ENCODE data around the gene ARHGAP19.
A peak's percentile ranks its signal among the peaks of the same experiment; 100 is the strongest.
"Not testable (repeated sequence)": the region's sequence is repeated elsewhere in the genome, so short reads cannot be mapped to it uniquely, and the experiment has no call there.

ARHGAP19 gene

DNA sequence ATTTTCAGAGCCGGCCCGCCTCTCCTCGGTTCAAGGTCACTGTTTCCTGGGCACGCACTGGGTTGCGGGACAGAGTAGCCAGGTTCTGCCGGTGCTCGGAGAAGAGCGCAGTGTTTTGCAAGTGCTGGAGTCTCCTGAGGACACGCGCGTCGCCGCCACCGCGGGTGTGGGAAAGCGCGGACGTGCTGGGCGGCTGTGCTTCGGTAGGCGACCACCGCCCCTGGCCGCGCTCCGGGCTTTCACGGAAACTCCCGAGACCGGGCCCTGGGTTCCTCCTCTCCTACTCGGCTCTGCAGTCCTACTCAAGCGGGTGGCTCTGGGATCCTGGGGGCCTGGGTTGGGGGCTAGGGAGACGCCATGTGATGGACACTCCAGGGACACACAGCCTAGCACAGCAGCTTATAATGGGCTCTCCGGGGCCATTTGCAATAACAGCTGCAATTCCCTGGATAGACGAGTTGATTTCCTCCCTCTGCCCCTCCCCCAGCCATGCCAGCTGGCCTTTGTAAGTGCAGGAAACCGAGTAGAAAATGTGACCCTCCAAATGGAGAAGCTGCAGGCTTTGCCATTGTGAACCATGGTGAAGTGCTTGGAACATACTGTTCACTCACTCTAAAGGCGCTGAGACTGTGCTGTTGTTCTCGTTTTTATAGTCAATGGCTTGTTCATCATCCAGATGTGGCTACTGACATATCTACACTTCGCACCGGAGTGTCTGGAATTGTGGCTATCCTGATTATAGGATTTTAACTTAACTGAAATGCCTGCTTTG, 28.8 kb upstream of the ARHGAP19 start:
- DNase-seq (ENCODE audit: low read depth in 2 of 3, low spot score in 2 of 3): no peak

DNA sequence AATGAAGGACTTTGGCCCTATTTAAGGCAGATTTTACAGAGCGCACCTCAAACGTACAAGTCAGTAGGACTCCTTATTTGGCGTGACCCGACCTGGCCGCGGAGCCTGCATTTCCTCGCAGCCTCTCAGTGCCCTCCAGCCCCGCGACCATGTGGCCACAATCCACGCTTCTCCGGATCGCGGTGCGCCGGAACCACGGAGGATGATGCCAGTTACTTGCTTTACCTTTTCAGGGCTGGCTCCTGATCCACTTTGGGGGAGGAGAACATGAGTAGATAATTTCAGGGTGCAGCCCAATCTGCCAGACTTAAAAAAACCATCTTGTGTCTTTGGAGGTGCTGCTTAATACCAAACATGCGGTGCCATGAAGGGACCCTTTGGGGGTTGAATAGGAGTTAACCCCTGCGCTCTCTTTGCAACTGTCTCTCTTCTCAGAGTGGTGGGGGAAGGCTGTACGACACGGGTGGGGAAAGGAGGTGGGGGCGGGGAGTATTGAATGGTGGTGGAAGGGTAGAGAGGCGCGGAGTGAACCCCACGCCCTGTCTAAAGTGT, 28.1 kb upstream of the ARHGAP19 start:
- DNase-seq (ENCODE audit: low read depth in 2 of 3, low spot score in 2 of 3): peak in 1 of 3 experiments; percentile 19

DNA sequence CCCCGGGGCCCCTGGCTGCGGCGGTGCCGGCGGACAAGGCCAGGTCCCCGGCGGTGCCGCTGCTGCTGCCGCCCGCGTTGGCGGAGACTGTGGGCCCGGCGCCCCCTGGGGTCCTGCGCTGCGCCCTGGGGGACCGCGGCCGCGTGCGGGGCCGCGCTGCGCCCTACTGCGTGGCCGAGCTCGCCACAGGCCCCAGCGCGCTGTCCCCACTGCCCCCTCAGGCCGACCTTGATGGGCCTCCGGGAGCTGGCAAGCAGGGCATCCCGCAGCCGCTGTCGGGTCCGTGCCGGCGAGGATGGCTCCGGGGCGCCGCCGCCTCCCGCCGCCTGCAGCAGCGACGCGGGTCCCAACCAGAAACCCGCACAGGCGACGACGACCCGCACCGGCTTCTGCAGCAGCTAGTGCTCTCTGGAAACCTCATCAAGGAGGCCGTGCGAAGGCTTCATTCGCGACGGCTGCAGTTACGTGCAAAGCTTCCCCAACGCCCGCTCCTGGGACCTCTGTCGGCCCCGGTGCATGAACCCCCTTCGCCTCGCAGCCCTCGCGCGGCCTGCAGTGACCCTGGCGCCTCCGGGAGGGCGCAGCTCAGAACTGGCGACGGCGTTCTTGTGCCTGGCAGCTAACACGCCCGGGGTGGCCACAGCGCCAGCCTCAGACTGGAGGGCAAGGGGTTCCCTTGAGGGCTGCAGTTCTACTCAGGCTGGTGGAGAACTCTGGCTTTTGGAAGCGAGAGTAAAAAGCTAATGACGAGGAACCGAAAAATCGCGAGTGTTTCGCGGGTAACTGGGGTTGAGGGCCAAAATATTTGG, 27.4 kb upstream of the ARHGAP19 start:
- DNase-seq (ENCODE audit: low read depth in 2 of 3, low spot score in 2 of 3): peak in 2 of 3 experiments; percentile 45 to 50

DNA sequence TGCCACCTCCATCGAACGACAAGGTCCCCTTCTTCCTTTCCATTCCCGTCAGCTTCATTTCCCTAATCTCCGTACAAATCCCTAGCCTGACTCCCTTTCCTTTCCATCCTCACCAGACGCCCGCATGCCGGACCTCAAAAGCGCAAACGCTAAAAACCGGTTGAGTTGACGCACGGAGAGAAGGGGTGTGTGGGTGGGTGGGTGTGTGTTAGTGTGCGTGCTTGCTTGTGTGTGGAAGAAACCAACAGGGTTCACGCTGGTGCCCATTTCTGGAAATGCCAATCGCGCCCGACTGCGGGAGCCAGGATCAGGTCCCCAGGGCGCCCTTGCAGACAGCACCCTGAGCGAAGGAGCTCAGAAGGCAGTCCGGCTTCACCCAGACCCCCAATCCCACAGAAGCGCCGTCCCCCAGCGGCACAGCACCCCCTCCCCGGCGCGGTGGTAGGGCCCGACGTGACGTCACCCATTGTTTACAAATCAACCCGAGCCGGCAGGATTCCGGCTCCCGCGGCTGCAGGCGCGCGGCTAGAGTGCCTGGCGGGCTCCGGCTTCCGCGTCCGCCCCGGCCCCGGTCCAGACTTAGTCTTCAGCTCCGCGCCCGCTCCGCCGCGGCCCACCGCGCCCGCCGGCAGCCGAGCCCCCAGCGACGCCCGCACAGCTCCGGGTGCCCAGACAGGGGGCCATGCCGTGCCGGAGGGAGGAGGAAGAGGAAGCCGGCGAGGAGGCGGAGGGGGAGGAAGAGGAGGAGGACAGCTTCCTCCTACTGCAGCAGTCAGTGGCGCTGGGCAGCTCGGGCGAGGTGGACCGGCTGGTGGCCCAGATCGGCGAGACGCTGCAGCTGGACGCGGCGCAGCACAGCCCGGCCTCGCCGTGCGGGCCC, 26.6 kb upstream of the ARHGAP19 start, which contains the start of gene FRAT1:
Gene FRAT1 (plus strand): TSS at position 500 of the 880 bp plus-strand sequence. CDS start 183 bp downstream, at position 683.
- peak; percentile 71 to 96 (median 76) for DNase-seq (ENCODE audit: low read depth in 2 of 3, low spot score in 2 of 3)

DNA sequence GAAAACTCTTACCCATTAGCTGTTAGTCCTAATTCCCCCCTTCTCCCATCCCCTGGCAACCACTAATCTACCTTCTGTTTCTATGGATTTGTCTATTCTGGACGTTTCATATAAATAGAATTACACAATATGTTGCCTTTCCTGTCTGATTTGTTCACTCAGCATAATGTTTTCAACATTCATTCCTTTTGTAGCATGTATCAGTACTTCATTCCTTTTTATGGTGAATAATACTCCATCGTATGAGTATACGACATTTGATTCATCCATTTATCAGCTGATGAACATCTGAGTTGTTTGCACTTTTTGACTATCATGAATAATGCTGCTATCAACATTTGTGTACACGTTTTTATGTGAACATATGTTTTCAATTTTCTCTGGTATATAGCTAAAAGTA, 22.2 kb upstream of the ARHGAP19 start:
- DNase-seq (ENCODE audit: low read depth in 2 of 3, low spot score in 2 of 3): no peak

DNA sequence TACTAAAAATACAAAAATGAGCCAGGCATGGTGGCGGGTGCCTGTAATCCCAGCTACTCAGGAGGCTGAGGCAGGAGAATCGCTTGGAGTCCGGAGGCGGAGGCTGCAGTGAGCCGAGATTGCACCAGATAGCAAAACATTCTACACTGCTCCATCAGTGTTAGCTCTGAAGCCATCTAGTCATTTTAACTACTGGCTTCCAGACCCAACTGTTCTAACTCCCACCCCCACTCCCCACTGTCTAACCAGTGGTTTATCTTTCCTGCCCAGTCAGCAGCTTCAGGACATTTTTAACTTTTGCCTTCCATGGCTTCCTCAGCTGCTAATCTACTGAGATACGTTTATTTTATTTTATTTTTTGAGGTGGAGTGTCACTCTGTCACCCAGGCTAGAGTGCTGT, 20.5 kb upstream of the ARHGAP19 start:
- DNase-seq (ENCODE audit: low read depth in 2 of 3, low spot score in 2 of 3): no peak

DNA sequence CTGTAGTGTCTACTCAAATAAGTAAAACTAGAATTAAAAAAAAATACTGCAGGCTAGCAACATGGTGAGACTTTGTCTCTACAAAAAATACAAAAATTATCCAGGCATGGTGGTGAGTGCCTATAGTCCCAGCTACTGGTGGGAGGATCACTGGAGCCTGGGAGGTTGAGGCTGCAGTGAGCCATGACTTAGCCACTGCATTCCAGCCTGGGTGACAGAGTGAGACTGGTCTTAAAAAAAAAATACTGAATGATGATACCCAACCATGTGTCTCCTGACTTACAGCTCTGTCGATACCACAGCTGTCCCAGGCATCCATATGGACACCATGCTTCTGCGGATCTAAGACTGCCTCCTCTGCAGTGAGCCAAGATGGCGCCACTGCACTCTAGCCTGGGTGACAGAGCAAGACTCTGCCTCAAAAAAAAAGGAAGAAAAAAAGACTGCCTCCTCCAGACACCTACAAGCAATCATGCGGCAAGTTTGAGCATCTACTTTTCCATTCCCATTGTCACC, 18.7 kb upstream of the ARHGAP19 start:
- DNase-seq (ENCODE audit: low read depth in 2 of 3, low spot score in 2 of 3): no peak

DNA sequence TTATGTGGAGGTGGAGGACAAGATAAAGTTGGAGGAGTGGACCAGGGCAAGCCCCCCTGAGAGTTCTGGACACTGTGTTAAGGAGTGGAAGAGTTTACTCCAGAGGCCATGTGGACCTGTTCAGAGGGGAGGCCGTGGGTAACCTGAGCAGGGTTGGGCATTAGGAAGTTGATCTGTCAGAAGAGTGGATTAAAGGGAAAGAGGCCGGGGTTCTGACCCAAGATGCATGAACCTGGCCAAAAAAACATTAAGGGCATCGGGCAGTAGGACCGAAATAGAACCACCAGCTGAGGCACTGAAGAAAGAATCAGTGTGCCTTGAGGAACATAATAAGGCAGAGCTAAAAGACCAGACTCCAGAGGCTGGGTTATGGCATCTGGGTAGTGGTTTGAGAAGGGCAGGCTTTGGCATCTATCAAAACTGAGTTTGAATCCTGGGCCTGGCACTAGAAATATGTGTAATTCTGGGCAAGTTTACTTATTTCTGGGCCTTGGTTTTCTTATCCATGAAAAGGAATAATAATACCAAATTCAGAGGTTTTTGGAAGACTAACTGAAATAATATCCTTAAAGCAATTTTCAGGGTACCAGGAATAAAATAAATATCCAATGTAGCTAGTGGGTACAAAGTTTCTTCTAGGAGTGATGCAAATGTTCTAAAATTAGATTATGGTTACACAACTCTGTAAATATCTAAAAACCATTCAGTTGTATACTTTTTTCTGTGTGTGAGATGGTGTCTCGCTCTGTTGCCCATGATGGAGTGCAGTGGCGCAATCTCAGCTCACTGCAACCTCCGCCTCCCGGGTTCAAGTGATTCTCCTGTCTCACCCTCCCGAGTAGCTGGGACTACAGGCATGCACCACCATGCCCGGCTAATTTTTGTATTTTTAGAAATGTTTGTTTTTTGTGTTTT, 15.7 kb upstream of the ARHGAP19 start:
- no peak for DNase-seq (ENCODE audit: low read depth in 2 of 3, low spot score in 2 of 3)

DNA sequence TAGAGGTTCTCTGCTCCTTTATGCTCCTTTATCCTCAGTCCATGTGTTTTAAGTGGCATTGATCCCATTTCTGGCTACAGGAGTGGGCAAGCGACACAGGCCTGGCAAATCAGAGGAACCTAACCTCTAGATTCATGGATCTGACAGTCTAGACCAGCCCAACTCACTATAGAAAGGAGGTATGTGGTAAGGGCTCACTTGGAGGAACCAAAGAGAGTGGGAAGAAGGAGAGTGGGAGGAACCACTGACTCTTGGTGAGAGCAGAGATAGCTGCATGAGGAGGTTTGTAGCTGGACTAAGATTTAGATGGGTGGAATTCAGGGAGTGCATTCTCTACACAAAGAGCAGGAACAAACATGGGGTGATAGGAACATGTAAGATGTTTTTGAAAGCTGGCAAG, 15.0 kb upstream of the ARHGAP19 start:
- no peak for DNase-seq (ENCODE audit: low read depth in 2 of 3, low spot score in 2 of 3)

DNA sequence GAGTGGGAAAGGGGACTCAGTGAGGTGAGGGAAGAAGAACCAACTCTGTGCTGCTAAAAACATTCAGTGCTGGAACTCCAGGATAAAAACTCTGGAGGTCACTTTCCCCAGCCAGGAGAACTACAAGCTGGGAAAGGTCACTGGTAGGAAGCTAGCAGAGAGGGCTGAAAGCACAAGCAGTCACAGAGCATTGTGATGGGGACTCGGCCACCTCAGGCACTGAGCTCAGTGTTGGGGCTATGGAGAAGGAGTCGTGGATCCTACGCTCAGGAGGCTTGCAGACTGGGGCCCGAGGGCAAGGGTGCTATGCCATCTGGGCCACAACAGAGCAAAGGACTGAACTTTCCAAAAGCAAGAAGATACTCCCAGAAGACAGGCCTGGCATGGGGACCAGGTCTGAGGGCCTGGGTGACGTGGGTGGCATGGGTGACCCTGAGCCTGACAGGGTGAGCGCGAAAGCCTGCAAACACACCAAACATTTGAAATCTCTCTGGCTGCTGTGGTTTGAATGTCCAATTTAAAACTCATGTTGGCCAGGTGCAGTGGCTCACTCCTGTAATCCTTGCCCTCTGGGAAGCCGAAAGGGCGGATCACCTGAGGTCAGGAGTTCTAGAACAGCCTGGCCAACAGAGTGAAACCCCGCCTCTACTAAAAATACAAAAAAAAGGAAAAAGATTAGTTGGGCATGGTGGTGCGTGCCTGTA, 9.8 kb upstream of the ARHGAP19 start:
- no peak for DNase-seq (ENCODE audit: low read depth in 2 of 3, low spot score in 2 of 3)

DNA sequence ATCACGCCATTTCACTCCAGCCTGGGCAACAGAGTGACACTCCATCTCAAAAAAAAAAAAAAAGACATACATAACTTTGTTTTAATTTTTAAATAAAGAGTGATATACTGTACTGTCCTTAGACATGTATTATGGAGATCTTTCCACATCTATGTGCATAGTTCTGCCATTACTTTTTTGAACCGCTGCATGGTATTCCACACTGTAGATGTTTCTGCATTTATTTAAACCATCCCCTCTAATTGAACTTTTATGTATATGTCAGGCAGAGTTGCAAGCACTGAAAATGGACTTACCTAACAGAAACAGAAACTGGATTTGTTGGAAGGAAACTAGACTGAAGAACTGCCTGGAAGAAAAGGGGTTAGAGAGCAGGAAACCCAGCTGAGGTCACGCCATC, 8.5 kb upstream of the ARHGAP19 start:
- no peak for DNase-seq (ENCODE audit: low read depth in 2 of 3, low spot score in 2 of 3)

DNA sequence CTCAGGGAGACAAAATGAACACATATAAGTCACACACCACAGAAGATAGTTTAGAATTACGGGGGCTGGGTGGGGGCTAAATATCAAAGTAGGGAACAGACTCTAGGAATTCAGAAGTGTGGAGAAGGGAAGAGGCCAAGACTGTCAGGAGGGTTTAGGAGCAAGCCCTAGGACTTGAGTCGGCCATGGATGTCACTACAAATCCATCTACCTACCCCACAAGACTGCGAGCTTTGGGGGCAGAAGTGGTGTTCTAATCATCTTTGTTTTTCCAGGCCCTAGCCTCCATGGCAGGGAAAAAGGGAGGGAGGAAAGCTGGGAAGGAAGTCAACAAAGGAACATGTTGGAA, 5.8 kb upstream of the ARHGAP19 start:
- no peak for DNase-seq (ENCODE audit: low read depth in 2 of 3, low spot score in 2 of 3)

DNA sequence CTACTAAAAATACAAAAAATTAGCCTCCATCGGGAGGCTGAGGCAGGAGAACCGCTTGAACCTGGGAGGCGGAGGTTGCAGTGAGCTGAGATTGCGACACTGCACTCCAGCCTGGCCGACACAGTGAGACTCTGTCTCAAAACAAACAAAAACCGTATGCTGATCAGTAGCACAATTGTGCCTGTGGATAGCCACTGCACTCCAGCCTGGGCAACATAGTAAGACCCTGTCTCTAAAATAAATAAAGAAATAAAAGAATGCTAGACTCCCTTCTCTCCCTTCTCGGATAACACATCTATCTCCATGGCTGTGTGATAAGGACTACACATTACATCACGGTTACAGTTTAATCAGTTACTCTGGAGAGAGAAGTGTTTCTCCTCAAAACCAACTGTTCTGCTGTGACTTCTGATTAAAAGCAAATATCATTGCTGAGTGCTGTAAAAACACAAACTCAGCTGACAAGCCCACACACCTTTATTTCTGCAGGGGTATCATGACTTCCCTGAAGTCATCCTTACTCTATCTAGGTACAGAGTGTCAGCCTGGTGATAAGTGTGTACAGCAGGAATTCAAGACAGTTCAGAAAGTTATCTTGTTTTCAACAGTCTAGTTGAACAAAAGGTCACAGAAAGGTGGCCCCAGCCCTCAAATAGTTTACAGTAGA, 5.3 kb upstream of the ARHGAP19 start:
- DNase-seq (ENCODE audit: low read depth in 2 of 3, low spot score in 2 of 3): no peak

DNA sequence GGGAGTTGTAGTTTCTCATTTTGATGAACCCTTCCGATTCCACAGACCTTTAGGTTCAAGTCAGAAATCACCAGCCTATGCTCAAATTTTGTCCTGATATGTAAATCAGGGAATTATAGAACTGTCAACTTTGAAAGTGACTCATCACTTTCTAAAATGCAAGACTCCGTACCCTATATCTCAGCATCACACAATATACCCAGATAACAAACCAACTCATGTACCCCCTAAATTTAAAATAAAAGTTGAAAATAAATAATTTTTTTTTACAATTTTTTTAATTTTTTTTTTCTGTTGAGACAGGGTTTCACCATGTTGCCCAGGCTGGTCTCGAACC, 393 bp upstream of the ARHGAP19 start:
- DNase-seq (ENCODE audit: low read depth in 2 of 3, low spot score in 2 of 3): no peak

DNA sequence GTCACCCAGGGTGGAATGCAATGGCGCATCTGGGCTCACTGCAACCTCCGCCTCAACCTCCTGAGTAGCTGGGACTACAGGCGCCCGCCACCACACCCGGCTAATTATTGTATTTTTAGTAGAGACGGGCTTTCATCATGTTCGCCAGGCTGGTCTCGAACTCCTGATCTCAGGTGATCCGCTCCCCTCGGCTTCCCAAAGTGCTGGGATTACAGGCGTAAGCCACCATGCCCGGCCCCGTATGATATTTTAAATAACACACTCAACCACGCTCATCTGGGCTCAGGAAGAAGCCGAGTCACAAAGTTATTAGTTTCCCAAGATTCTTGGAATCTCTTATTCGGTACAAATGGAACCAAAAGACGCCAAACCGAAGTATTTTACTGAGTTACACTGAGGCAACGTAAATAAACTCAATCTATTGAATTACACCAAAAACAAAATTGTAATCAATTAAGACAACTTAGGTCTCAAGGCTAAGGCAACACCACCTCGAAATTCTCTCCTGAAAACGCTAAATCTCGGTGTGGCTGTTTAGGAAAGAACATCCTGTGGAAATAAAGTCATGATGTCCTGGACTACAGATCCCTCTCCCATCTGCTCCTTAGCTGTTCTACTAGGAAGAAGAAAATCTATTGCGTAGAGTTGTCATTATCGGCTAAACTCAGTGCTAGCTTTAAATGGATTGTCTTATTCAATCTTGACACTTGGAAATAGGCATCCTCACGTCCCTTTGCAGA, 910 bp downstream of the ARHGAP19 start:
- DNase-seq (ENCODE audit: low read depth in 2 of 3, low spot score in 2 of 3): no peak

DNA sequence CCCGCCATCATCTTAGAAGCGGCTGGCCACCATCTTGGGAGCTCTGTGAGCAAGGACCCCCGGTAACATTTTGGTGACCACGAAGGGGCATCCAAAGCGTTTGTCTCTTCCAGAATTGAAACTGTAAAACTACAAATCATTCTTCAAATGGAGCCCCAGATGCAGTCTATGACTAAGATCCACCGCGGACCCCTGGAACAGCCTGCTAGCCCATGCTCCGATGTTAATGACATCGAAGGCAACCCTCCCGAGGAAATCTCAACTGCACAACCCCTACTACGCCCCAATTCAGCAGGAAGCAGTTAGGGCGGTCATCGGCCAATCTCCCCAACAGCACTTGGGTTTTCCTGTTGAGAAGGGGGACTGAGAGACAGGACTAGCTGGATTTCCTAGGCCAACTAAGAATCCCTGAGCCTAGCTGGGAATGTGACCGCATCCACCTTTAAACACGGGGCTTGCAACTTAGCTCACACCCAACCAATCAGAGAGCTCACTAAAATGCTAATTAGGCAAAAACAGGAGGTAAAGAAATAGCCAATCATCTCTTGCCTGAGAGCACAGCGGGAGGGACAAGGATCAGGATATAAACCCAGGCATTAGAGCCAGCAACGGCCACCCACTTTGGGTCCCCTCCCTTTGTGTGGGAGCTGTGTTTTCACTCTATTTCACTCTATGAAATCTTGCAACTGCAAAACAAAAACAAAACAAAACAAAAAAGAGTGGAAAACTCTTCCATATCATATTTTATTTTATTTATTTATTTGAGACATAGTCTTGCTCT, 1.7 kb downstream of the ARHGAP19 start:
- DNase-seq (ENCODE audit: low read depth in 2 of 3, low spot score in 2 of 3): not testable (repeated sequence)

DNA sequence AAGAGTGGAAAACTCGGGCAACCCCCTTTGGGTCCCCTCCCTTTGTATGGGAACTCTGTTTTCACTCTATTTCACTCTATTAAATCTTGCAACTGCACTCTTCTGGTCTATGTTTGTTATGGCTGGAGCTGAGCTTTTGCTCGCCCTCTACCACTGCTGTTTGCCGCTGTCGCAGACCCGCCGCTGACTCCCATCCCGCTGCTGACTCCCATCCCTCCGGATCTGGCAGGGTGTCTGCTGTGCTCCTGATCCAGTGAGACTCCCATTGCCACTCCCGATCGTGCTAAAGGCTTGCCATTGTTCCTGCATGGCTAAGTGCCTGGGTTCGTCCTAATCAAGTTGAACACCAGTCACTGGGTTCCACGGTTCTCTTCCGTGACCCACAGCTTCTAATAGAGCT, 2.4 kb downstream of the ARHGAP19 start:
- not testable (repeated sequence) for DNase-seq (ENCODE audit: low read depth in 2 of 3, low spot score in 2 of 3)
